ENCODE results near the gene CERS4. TPM values are rescaled to one million over a fixed set of nuclear protein-coding genes. Genes with fewer than 3 reads are reported as not detected.

CERS4 gene, protein sequence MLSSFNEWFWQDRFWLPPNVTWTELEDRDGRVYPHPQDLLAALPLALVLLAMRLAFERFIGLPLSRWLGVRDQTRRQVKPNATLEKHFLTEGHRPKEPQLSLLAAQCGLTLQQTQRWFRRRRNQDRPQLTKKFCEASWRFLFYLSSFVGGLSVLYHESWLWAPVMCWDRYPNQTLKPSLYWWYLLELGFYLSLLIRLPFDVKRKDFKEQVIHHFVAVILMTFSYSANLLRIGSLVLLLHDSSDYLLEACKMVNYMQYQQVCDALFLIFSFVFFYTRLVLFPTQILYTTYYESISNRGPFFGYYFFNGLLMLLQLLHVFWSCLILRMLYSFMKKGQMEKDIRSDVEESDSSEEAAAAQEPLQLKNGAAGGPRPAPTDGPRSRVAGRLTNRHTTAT
- total RNA-seq (2014; rRNA removed) = 39.3 and 43.9 TPM in 2 replicates
- percentile 45 among the genes with signal in this experiment for Bru-seq, nascent RNA
- BruChase-seq, experiment 1, labeled RNA remaining after a 6-hour chase = percentile 41 among the genes with signal in this experiment
- BruChase-seq, experiment 2, labeled RNA remaining after a 2-hour chase = percentile 49 among the genes with signal in this experiment
- long read RNA-seq, transcript CERS4-201 (12 exons, 1,797 nt) = major isoform, 7 of 39 reads
- long read RNA-seq, partial matches to known transcripts = 7 of 39 reads
- long read RNA-seq, other reads (novel, unspliced or antisense) = 20 of 39 reads

- H3K27me3 ChIP-seq (ENCODE audit: low read length) = 0 out of 2 replicates have a peak, but pooled peaks cover 2% of the 10 kb centered on the region
- H3K79me2 ChIP-seq (ENCODE audit: low read length) = no peaks in the 10 kb centered on the region
- no peaks in the 10 kb centered on the region for H3K9me2 ChIP-seq (replicated peaks; ENCODE audit: low read length)
- peak within 1 kb of the TSS; percentile 68 for H3K9ac ChIP-seq (ENCODE audit: low read length)
- H3K27ac ChIP-seq (ENCODE audit: low read length) = no peak within 1 kb of the TSS
- CTCF ChIA-PET = no interaction called here
- TF ChIP-seq EZH2 (IDR thresholded peaks at IDR 0.05; ENCODE audit: low read length, unreplicated experiment) = no peak
- TF ChIP-seq CTCF (conservative IDR thresholded peaks at IDR 0.05; ENCODE audit: low read depth, low read length) = no peak
- no peak for TF ChIP-seq EZH2phosphoT487 (IDR thresholded peaks at IDR 0.05; ENCODE audit: borderline replicate concordance, low read length)
- H3K4me3 ChIP-seq (ENCODE audit: low read length) = peak within 1 kb of the TSS; percentile 82
- peak; percentile 52 for DNase-seq
- intact Hi-C loops (cut with micrococcal nuclease) = no loop called here
- H4K20me1 ChIP-seq (ENCODE audit: low read length) = no peaks in the 10 kb centered on the region
- peak within 1 kb of the TSS; percentile 98 for H2AFZ ChIP-seq (ENCODE audit: low read length)
- no TSS peak for BruUV-seq (replicated peaks)
- no peaks in the 10 kb centered on the region for H3K9me3 ChIP-seq (ENCODE audit: low read length)
- no peaks in the 10 kb centered on the region for H3F3A ChIP-seq (ENCODE audit: low read length, unreplicated experiment)
- peak; percentile 56 for ATAC-seq
- H3K36me3 ChIP-seq (ENCODE audit: low read depth, low read length) = no peaks in the 10 kb centered on the region
- POLR2A ChIA-PET (ENCODE audit: unreplicated experiment) = interaction anchor here (0.5 kb wide), 1 partner anchor 13 kb away, joined by 17 read pairs; no protein-coding TSS in a partner anchor
- H3K4me1 ChIP-seq (ENCODE audit: insufficient read depth, low read length) = peaks cover 25% of the 10 kb centered on the region
- H3K4me2 ChIP-seq (ENCODE audit: low read length) = peak within 1 kb of the TSS; percentile 96
Measured at GRCh38 chr19:8208922-8209461, at the start of gene CERS4. Gene CERS4, plus strand, starts transcription at chr19:8209370. Its CDS starts 41,707 bp downstream, at chr19:8251077.

- H3K4me2 ChIP-seq (ENCODE audit: low read length) = peak overlapping the region; percentile 35
- CTCF ChIA-PET = interaction anchor here (0.6 kb wide), 1 partner anchor 88 kb away, joined by 3 read pairs; no protein-coding TSS in a partner anchor
- H4K20me1 ChIP-seq (ENCODE audit: low read length) = no peaks in the 10 kb centered on the region
- no peaks in the 10 kb centered on the region for H3F3A ChIP-seq (ENCODE audit: low read length, unreplicated experiment)
- no peaks in the 10 kb centered on the region for H3K36me3 ChIP-seq (ENCODE audit: low read depth, low read length)
- H3K27me3 ChIP-seq (ENCODE audit: low read length) = no peaks in the 10 kb centered on the region
- peaks cover 17% of the 10 kb centered on the region for H3K4me1 ChIP-seq (ENCODE audit: insufficient read depth, low read length)
- H3K9ac ChIP-seq (ENCODE audit: low read length) = peak overlapping the region; percentile 54
- peak overlapping the region; percentile 54 for H3K27ac ChIP-seq (ENCODE audit: low read length)
- no peak overlapping the region for H2AFZ ChIP-seq (ENCODE audit: low read length)
- TF ChIP-seq EZH2phosphoT487 (IDR thresholded peaks at IDR 0.05; ENCODE audit: borderline replicate concordance, low read length) = no peak
- TF ChIP-seq EZH2 (IDR thresholded peaks at IDR 0.05; ENCODE audit: low read length, unreplicated experiment) = no peak
- no peak for TF ChIP-seq CTCF (conservative IDR thresholded peaks at IDR 0.05; ENCODE audit: low read depth, low read length)
- H3K9me2 ChIP-seq (replicated peaks; ENCODE audit: low read length) = no peaks in the 10 kb centered on the region
- no TSS peak for BruUV-seq (replicated peaks)
- ATAC-seq (peak; percentile 62), DNase-seq (peak; percentile 76)
- no peaks in the 10 kb centered on the region for H3K9me3 ChIP-seq (ENCODE audit: low read length)
- intact Hi-C loops (cut with micrococcal nuclease) = no loop called here
- POLR2A ChIA-PET (ENCODE audit: unreplicated experiment) = no interaction called here
- no peak overlapping the region for H3K4me3 ChIP-seq (ENCODE audit: low read length)
- no peaks in the 10 kb centered on the region for H3K79me2 ChIP-seq (ENCODE audit: low read length)
Measured at GRCh38 chr19:8161135-8161646, 48.0 kb upstream of the CERS4 start.
